GM10847 (cell line): Measurements from ENCODE around the gene RNASEH2B.

Experiments
- POLR2A ChIP-seq: IDR thresholded peaks from 2 replicates; pipeline ENCODE4 v1.6.1; 2011; ENCODE audit not compliant: insufficient read length; ENCODE audit errors: extremely low read depth

The RNASEH2B gene

DNA sequence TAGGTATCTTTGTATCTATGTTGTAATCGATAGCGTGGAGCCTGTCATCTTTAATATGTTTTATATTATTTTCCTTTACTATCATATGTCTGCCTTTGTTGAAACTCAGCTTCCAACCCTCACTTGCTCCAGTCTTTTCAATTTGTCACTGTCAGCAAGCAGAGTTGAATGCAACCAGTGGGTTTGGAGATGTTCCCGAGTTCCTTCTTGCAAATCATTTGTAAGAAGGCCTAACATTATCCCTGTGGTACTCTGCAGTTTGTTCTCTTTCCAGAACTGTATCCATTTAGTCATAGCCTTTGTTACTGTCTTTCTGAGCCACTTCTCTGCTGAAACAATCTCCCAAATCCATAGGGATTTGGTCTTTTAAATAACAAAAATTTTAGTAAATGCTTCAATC, 41.8 kb downstream of the RNASEH2B start:
- TF ChIP-seq POLR2A = no peak

GRCh38 chr13:50955241-50955640, 45.6 kb downstream of the RNASEH2B start:
- TF ChIP-seq POLR2A = no peak

DNA sequence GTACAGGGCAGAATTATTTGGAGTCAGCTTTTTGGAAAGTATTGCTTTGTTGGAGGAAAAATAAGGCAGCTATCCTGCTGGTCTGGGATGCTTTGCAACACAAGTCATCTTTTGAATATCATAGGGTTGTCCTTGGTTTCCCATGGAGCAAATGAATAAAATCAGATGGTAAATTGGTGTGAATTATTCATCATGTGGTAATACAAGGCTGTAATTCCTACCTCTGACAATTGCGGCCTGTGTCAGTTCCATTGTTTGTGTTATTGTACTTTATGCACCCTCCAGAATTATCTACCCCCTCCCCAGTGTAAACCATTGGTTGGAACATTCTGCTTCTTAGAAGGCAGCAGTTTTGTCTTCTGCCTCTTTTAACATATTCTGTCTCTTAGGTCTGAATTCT, 46.2 kb downstream of the RNASEH2B start:
- no peak for TF ChIP-seq POLR2A

DNA sequence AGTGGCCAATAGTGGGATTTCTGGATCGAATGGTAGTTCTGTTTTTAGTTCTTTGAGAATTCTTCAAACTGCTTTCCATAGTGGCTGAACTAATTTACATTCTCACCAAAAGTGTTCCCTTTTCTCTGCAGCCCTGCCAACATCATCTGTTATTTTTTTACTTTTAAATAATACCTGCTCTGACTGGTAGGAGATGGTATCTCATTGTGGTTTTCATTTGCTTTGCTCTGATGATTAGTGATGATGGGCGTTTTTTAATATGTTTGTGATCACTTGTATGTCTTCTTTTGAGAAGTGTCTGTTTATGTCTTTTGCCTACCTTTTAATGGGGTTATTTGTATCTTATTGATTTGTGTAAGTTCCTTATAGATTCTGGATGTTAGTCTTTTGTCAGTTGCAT, 48.0 kb downstream of the RNASEH2B start:
- no peak for TF ChIP-seq POLR2A

GRCh38 chr13:50969691-50970090, 60.1 kb downstream of the RNASEH2B start:
- no peak for TF ChIP-seq POLR2A

GRCh38 chr13:50970956-50971355, 61.4 kb downstream of the RNASEH2B start:
- TF ChIP-seq POLR2A = no peak

- no peak for TF ChIP-seq POLR2A
Observed at GRCh38 chr13:50974268-50974667, 64.7 kb downstream of the RNASEH2B start.

GRCh38 chr13:50979187-50979586, 69.6 kb downstream of the RNASEH2B start:
- TF ChIP-seq POLR2A = no peak

GRCh38 chr13:50981686-50982085, 72.1 kb downstream of the RNASEH2B start:
- TF ChIP-seq POLR2A = no peak

GRCh38 chr13:50989476-50989875, 79.9 kb downstream of the RNASEH2B start:
- TF ChIP-seq POLR2A = no peak

DNA sequence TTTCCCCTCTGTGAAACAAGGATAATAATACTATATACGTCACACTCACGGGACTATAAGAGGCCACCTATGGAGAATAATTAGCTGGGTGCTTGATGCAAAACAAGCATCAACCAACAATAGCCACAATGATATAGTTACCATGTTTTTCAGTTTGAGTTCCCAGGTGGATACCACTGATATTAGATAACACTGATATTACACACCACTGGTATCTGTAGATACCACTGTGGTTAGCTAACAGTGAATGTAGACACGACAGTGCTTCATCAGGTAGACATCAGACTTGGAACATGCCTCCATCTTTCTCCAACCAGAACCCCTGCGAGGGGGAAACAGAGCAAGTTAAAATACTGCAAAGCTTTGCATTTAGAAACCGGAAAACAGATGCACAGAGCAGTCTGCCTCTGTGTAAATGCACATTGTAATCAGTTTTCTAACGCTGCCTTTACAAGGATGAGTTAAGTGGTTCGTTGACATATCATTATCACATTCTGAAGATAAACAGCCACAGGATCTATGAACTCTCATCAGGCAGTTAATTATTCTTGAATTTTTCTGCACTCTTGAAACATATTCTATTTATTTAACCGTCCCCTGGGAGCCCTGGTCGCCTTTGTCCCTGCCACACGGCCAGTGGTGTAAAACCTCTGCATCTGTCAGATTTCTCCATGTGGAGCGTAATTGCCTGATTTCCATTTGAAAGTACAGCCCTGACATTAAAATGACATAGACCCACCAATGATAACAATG, 80.7 kb downstream of the RNASEH2B start:
- TF ChIP-seq POLR2A = no peak

DNA sequence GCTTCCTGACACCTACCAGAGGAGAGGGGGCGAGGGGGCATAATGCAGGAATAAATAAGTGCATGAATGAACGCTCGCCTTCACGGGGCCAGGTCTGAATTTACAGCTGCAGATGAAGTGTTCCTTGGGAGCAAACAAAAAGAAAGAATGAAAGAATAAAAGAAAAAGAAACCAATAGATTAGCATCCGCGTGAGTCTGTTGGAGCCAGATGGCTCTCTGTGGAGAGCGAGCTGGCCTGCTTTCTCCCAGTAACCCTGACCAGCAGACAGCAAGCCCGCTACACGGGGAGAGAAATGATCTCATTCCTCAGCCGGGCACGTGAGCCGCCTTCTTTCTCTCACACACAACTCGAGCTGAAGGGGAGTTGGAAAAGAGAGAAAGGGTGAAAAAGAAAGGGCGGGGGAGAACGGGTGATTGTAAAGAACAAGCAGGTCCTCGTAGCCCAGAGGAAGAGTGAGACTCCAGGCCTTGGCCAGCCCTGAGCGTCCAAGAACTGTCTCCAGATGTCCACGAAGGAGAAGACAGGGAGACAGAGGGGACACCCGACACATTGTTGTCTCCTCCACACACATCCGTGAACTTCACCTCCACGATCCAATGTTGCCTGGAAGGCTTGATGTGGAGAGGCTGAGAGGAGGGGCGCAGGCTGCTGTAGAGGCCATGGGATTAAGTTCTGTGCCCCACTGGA, 81.4 kb downstream of the RNASEH2B start:
- no peak for TF ChIP-seq POLR2A

DNA sequence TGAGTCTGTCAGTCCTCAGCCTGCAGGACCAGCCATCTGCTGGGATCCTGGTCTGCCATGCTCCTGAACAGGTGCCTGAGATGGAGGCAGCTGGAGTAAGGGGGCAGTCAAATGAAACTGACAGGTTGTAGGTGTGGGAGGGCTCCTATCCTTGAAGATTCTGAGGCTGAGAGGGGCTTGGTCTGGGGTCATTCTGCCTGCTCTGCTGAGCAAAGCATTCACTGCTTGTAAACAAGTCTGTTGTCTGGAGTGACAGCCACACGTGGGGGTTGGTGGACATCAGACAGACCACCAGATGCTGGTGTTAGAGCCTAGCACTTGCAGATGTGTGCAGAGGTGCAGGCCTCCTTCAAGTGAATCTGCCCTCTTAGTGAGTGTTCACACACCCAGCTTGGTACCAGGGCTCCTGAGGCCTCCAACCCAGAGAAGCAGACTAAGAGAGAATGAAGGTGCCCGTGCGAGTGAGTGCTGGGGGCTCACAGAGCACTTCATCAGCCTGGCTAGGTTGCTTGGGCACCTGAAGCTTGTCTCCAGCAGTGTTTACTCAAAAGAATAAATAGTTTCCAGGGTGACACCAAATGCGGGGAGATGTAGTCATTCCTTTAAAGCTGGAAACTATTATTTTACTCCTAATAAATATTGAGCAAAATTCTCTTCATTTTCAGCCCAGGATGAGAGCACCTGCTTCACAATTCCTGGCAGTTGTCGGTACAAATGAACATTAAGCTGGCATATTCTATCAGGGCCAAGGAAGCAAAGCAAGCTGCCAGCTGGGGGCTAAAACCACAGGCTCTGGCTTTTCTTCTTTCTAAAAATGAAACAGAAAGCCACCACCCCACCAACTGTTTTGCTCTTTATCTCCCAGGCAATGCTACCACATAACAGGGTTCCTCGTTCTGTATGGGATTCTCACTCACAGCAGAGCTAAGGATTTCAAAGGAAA, 82.3 kb downstream of the RNASEH2B start:
- no peak for TF ChIP-seq POLR2A

DNA sequence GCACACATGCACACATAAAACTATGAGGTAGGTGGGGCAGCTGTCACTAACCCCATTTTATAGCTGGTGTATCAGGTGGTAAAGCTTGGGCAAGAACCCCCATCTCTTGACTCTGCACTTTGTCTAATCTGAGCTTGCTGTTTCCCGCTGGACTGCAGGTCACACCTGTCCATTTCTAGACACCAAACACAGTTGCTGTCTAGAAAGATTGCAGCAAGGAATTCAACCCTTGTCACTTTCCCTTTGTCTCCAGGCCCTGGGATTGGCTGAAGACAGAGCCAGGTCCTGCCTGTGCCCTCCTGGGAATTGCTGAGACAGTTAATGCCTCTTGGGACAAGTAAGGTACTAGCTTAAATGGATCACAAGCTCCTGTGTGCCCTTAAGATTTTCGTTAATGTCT, 83.8 kb downstream of the RNASEH2B start:
- no peak for TF ChIP-seq POLR2A

GRCh38 chr13:50993934-50994333, 84.3 kb downstream of the RNASEH2B start:
- no peak for TF ChIP-seq POLR2A

DNA sequence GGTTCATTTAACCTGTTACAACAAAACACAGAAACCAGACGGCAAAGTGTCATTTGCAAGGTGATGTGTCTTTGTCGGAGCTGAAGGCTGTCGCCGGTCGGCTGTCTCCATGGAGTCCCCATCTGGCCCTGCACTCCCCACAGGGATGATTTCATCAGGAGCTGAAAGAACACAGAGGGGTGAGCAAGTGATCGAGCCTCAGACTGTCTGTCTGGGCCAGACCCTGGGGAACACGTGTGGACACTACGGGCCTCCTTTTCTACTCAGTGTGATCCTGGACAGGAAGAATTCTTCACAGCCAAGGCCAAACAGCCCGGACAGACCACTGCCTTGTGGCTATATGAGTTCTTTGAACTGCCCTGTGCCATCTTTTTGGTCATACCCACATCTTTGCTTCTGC, 85.1 kb downstream of the RNASEH2B start:
- TF ChIP-seq POLR2A = no peak
